Measurements from ENCODE around the gene RBM48.
A peak's percentile ranks its signal among the peaks of the same experiment; 100 is the strongest.

Gene RBM48

DNA sequence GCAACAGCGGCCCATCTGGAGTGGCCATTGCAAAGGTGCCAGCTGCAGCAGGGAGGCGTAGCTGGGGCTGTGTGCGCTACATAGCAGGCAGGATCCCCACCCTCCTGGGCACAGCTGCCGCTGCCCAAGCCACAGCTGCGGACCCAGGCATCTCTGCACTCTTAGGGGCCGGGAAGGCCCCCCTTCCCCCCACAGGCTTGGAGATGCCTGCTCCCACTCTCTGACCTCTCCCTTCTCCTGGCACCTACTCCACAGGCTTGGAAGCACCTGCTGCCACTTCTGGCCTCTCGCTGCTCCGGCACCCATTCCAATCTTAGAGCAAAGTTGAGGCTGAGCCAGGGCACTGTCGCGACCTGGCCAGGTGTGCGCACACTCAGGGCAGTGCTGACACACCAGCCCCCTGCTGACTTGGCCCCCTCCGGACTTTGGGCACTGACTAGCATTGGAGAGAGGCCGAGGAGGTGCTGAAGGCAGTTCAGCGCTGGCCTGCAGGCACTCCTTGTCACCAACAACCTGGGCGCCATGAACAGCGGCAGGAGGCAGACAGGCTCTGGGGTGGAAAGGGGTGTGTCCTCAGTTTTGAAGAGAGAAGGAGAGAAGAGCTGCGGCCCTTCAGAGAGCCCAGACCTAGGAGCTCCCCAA, 18.4 kb downstream of the RBM48 start:
- no peak for DNase-seq

DNA sequence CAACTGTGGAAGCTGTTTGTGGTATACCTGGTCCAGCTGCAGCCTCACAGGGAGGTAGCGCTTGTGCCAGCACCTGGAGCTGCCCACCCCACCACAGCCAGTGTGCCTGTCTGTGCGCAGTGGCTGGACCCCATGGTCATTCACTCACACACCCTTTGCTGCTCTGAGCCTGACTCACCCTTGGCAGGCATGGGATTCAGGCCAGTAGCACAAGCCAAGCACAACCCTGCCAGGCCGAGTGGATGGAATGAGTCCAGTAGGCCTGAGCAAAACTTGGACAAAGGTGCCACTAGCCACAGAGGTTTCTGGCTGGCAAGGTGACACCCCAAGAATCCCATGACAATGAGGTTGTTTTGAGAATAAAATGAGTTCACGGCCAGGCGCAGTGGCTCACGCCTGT, 19.0 kb downstream of the RBM48 start:
- no peak for DNase-seq

DNA sequence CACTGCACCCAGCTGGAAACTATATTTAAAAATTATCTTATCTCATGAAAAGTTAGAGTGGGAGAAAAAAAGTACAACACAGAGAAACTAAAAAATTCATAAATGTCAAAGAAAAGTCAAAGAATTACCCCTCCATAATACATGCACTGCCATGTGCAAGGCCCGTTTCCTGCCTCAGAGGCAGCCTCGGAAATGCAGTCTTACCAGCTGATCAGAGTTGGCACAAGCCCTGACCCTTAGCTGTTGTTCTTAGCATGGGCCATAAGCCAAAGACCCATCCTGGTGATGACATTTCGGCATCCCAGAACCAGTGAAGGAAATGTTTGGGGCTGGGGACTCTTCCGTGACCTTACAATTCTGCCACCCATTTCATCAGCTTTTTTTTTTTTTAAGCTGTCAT, 21.6 kb downstream of the RBM48 start:
- no peak for DNase-seq

DNA sequence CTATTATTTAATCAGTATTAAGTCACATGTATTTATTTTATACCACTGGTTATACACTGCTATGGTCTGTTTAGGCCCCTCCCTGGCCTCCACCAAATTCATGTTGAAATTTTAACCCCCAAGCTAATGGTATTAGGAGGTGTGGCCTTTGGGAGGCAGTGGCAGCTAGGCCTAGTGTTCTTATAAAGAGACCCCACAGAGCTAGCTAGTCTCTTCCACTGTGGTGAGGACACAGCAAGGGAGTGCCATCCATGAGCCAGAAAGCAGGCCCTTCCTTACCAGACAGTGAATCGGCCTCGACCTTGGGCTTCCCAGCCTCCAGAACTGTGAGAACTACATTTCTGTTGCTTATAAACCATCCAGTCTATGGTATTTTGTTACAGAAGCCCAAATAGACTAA, 28.7 kb downstream of the RBM48 start:
- DNase-seq: no peak

DNA sequence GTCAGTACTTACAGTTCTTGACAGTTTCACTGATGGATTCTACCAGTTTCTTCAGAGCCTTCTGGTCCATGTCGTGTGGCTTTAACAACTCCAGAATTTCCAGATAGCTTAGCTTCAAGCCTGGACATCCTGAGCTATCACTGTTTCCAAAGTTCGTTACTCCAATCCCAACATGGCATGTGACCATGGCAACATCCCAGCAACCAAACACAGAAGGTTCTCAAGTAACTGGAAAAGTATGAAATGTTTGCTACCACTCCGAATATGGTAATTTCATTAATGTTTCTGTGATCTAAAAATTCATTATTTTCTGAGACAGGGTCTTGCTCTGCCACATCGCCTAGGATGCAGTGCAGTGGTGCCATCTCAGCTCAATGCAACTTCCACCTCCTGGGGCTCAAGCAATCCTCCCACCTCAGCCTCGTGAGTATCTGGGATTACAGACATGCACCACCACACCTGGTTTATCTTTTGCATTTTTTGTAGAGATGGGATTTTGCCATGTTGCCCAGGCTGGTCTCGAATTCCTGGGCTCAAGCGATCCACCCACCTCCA, 29.3 kb downstream of the RBM48 start:
- no peak for DNase-seq

DNA sequence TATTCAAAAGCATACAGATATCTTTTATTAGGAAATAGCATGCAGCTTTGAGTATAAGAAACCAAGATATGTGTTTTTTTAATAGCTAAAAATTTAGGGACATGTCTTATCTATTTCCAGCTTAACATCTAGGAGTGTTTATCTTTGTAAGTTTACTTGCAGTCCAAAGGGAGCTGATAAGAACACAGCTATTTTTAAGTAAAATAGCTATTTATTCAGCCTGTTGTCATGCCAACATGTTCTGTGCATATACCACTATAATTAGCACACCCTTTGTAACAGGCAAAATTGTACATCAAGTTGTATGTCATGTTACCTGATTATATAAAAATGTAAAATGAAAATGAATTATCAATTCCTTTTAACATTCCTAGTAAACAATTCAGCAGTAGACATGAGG, 32.0 kb downstream of the RBM48 start:
- DNase-seq: peak; percentile 20

DNA sequence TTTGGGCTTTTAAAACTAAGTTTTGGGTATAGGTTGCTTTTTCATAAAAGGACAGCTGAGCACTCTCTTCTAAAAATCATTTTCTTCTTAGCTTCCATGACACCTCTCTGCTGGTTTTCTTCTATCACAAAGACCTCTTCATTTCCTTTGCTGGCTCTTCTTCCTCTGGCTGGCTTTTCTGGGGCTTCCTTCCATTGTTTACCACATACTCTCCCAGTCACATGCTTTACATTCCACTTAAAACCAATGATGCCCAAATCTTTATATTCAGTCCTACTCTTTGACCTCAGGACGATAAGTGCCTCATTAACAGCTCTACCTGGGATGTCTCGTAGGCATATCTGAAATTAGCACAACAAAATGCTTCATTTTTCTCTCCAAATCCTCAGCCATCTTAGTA, 34.8 kb downstream of the RBM48 start:
- DNase-seq: no peak

DNA sequence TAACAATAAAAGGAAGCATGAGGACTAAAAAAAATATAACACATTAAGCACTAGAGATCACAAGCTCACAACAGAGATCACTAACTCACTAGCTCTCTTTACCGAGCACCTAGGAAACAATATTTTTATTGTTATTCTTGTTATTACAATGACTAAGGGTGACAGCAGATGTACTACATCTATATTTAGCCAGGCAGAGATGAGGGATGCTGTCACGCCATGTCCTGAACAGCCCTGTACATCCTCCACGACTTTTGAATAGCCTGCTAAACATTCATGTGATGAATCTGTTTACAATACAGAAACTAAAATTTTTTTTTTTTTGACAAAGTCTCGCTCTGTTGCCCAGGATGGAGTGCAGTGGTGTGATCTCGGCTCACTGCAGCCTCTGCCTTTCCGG, 38.9 kb downstream of the RBM48 start:
- DNase-seq: no peak

DNA sequence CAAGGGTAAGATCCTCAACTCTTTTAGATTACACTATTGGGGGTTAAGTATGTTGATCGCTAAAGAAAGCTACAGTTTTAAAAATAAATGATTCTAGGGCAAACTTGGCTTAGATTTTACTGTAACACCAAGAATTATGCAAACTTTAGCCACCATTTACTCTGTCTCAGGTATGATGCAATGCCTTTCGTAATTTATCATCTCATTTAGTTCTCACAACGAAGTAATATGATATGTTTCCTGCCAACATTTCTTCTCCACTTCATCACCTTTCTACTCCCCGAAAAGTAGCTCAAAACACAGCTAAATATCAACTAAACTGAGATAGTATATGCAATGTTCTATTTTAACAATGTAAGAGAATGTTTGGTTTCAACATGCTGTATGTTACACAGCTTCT, 40.5 kb downstream of the RBM48 start:
- peak; percentile 39 for DNase-seq

DNA sequence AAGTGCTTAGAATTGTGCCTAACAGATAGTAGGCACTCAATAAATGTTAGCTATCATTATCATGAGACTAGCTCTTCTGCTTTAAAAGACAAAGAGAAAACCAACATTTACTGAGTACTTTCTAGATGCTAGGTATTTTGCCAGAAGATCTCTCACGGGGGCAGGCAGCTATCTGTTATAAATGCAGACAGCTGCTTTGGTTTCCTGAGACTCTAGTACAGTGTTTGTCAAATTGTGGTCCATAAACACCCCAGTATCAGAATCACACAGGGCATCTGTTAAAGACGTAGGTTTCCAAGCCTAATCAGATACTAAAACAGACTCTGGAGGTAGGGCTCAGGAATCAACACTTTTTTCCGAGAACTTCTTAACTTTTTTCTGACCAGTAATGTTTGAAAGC, 47.7 kb downstream of the RBM48 start:
- no peak for DNase-seq

DNA sequence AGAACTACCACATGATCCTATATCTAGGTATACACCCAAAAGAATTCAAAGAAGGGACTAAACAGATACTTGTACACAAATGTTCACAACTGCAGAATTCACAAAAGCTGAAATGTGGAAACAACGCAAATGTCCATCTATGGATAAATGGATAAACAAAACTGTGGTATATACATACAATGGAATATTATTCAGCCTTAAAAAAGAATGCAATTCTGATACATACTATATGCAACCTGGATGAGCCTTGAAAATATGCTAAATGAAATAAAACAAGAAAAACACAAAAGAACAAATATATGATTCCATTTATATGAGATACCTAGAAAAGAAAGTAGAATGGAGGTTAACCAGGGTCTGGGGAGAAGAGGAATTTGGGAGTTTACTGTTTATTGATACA, 54.4 kb downstream of the RBM48 start:
- DNase-seq: no peak

DNA sequence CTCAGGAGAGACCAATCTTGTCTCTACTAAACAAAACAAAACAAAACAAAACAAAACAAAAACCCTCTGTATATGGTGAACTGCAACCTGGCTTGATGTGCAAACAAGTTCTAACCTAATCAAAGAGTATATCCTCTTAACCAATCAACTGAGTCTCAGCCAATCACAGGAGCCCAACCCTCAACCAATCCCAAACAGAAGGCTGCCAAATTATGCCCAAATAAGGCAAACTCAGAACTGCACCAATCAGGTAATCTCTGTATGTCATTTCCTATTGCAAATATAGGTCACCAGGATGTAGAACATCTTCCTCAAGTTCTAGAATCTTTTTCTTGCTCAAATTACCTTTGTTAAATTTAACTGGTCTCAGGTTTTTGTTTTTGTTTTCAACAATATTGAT, 56.4 kb downstream of the RBM48 start:
- DNase-seq: peak; percentile 20

DNA sequence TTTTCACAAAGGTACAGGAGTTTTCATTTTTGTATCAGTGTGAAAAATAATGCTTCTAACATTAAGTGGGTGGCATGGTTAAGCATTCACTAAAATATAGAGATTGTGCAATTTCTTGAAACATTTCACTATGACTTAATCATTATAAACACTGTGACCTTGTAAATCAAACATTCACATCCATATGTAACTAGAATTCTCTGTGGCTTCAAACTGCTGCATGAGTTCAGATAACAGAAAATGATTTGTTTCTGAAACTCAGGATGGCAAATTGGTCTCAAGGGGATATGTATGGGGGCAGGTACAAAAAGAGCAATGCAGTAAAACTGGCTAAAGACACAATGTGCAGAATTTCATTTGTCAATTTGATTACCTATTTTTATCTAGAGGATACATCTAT, 57.8 kb downstream of the RBM48 start:
- DNase-seq: peak; percentile 49

DNA sequence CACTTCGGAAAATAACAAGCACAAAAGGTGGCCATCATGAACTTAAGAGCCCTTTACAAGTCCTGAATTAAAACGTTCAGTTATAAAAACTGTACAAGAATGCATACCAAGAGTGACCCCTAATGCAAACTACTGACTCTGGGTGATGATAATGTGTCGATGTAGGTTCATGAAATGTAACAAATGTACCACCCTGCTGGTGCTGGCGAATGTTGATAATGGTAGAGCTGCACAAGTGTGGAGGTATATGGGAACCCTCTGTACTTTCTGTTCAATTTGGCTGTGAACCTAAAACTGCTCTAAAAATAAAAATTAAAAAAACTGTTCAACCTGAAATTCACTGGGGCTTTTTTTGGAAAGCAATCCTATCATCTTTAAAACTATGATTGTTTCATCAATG, 58.2 kb downstream of the RBM48 start:
- peak; percentile 60 for DNase-seq

Measured in hematopoietic multipotent progenitor cell treated with erythropoietin and hydrocortisone succinate and interleukin-3 and kit ligand, for 6 days (in vitro differentiated cells).